Measurements from ENCODE around the gene TRIM26.

TRIM26 gene

GRCh38 chr6:30238178-30238795 lies 25.1 kb upstream of the TRIM26 start:
- TF ChIP-seq SIN3A (IDR thresholded peaks at IDR 0.05; ENCODE audit: borderline replicate concordance, insufficient read depth, low read length) (no peak), TAF1 (IDR thresholded peaks at IDR 0.05; ENCODE audit: borderline replicate concordance, insufficient read depth, low read length) (no peak), REST (IDR thresholded peaks at IDR 0.05; ENCODE audit: insufficient read depth in 1 of 2, low read depth in 2 of 2, low read length in 2 of 2) (no peak)

- TF ChIP-seq REST (IDR thresholded peaks at IDR 0.05; ENCODE audit: insufficient read depth in 1 of 2, low read depth in 2 of 2, low read length in 2 of 2) (no peak), TAF1 (IDR thresholded peaks at IDR 0.05; ENCODE audit: borderline replicate concordance, insufficient read depth, low read length) (no peak), POLR2AphosphoS5 (IDR thresholded peaks at IDR 0.05; ENCODE audit: low read depth, low read length) (no peak), FOXP2 (optimal IDR thresholded peaks at IDR 0.05; ENCODE audit: borderline replicate concordance, extremely low read depth, extremely low read length, insufficient read depth) (no peak), SIN3A (IDR thresholded peaks at IDR 0.05; ENCODE audit: borderline replicate concordance, insufficient read depth, low read length) (no peak)
Observed at GRCh38 chr6:30234356-30234755, 21.1 kb upstream of the TRIM26 start.

GRCh38 chr6:30231067-30231466 lies 17.9 kb upstream of the TRIM26 start:
- TF ChIP-seq REST (IDR thresholded peaks at IDR 0.05; ENCODE audit: insufficient read depth in 1 of 2, low read depth in 2 of 2, low read length in 2 of 2): no peak
- TF ChIP-seq TAF1 (IDR thresholded peaks at IDR 0.05; ENCODE audit: borderline replicate concordance, insufficient read depth, low read length): no peak
- TF ChIP-seq FOXP2 (optimal IDR thresholded peaks at IDR 0.05; ENCODE audit: borderline replicate concordance, extremely low read depth, extremely low read length, insufficient read depth): no peak
- TF ChIP-seq SIN3A (IDR thresholded peaks at IDR 0.05; ENCODE audit: borderline replicate concordance, insufficient read depth, low read length): no peak
- no peak for TF ChIP-seq POLR2AphosphoS5 (IDR thresholded peaks at IDR 0.05; ENCODE audit: low read depth, low read length)

GRCh38 chr6:30227763-30228487 lies 14.7 kb upstream of the TRIM26 start:
- TF ChIP-seq SIN3A (IDR thresholded peaks at IDR 0.05; ENCODE audit: borderline replicate concordance, insufficient read depth, low read length) (no peak), FOXP2 (optimal IDR thresholded peaks at IDR 0.05; ENCODE audit: borderline replicate concordance, extremely low read depth, extremely low read length, insufficient read depth) (no peak), TAF1 (IDR thresholded peaks at IDR 0.05; ENCODE audit: borderline replicate concordance, insufficient read depth, low read length) (no peak), POLR2AphosphoS5 (IDR thresholded peaks at IDR 0.05; ENCODE audit: low read depth, low read length) (no peak), REST (IDR thresholded peaks at IDR 0.05; ENCODE audit: insufficient read depth in 1 of 2, low read depth in 2 of 2, low read length in 2 of 2) (no peak)
